PC-9 (cell line): ENCODE measurements around the gene LIMCH1. TPM values are rescaled to one million over a fixed set of nuclear protein-coding genes. Genes with fewer than 3 reads are reported as not detected.

Source experiments
- BruUV-seq: library from RNA; stranded (reverse); fragments of 400-500 nt; replicated peaks from 2 replicates; lab custom pipeline; 2021; lab: Mats Ljungman, UMichigan
- CTCF ChIA-PET: fragments of 300-600 bp; sonication (Branson Sonifier 250); formaldehyde crosslinking; loops from one replicate; lab custom pipeline; 2022; ENCODE audit warnings: antibody characterized with exemption; lab: Charles Lee
- POLR2A ChIA-PET: fragments of 300-600 bp; sonication (Branson Sonifier 250); formaldehyde crosslinking; loops from one replicate; lab custom pipeline; 2022; ENCODE audit warnings: antibody characterized with exemption; ENCODE audit not compliant: unreplicated experiment; lab: Charles Lee
- DNase-seq, 2 experiments: peaks; one replicate each; pipeline versions ENCODE4 v3.0.0 to v3.0.0-alpha.2; 2015 to 2022; ENCODE audit warnings: mixed read lengths in 1 of 2
- H2AFZ ChIP-seq: fragments of 200-600 bp; sonication (generic); 2 replicates; pipeline ENCODE4 v1.8.1; 2017; ENCODE audit warnings: antibody characterized with exemption
- H3F3A ChIP-seq: fragments of 200-600 bp; sonication (generic); 2 replicates; pipeline ENCODE4 v1.8.1; 2017; ENCODE audit warnings: antibody characterized with exemption, mild to moderate bottlenecking, low read depth; ENCODE audit not compliant: insufficient read depth
- H3K27ac ChIP-seq: fragments of 200-600 bp; sonication (generic); 2 replicates; pipeline ENCODE4 v1.6.1; 2016; ENCODE audit warnings: mixed run types
- H3K27me3 ChIP-seq: fragments of 200-600 bp; sonication (generic); 2 replicates; pipeline ENCODE4 v1.6.1; 2016; ENCODE audit warnings: low read depth, mixed run types; ENCODE audit not compliant: insufficient read depth
- H3K36me3 ChIP-seq: fragments of 200-600 bp; sonication (generic); 2 replicates; pipeline ENCODE4 v1.6.1; 2016; ENCODE audit warnings: low read depth, mixed run types
- H3K4me1 ChIP-seq: fragments of 200-600 bp; sonication (generic); replicated peaks from 2 replicates; pipeline ENCODE4 v1.6.1; 2016; ENCODE audit warnings: mixed run types; ENCODE audit not compliant: insufficient read depth
- H3K4me2 ChIP-seq: fragments of 200-600 bp; sonication (generic); 2 replicates; pipeline ENCODE4 v1.6.1; 2017; ENCODE audit warnings: mixed run types
- H3K4me3 ChIP-seq: fragments of 200-600 bp; sonication (generic); 2 replicates; pipeline ENCODE4 v1.6.1; 2016; ENCODE audit warnings: mixed run types
- H3K79me2 ChIP-seq: fragments of 200-600 bp; sonication (generic); 2 replicates; pipeline ENCODE4 v1.6.1; 2017; ENCODE audit warnings: low read depth, mixed run types
- H3K9me2 ChIP-seq: fragments of 200-600 bp; sonication (generic); 2 replicates; pipeline ENCODE4 v1.8.1; 2017; ENCODE audit warnings: mild to moderate bottlenecking; ENCODE audit not compliant: insufficient read depth
- H3K9me3 ChIP-seq: fragments of 200-600 bp; sonication (generic); 2 replicates; pipeline ENCODE4 v1.8.1; 2016; ENCODE audit warnings: low read depth; ENCODE audit not compliant: insufficient read depth
- H4K20me1 ChIP-seq: fragments of 200-600 bp; sonication (generic); 2 replicates; pipeline ENCODE4 v1.8.1; 2017; ENCODE audit not compliant: insufficient read depth
- CTCF ChIP-seq: fragments of 200-600 bp; sonication (generic); conservative IDR thresholded peaks from 2 replicates; pipeline ENCODE4 v1.6.1; 2017; ENCODE audit warnings: mixed run types, antibody characterized with exemption, mild to moderate bottlenecking, moderate library complexity
- EZH2 ChIP-seq: fragments of 200-600 bp; sonication (generic); IDR thresholded peaks from 2 replicates; pipeline ENCODE4 v1.8.0; 2017; ENCODE audit warnings: antibody characterized with exemption, low read depth
- intact Hi-C: fragments of 100-400 bp; cut with micrococcal nuclease; formaldehyde crosslinking; loops from one replicate; pipeline ENCODE4 v1.10.0; 2022; ENCODE audit not compliant: unreplicated experiment
- total RNA-seq: library from RNA; stranded (reverse); gene quantifications from 2 replicates; pipeline ENCODE4 v1.2.3, GENCODE V29; 2021

The LIMCH1 gene
- total RNA-seq, 1 experiment from 2014 or later = 339 TPM

DNA sequence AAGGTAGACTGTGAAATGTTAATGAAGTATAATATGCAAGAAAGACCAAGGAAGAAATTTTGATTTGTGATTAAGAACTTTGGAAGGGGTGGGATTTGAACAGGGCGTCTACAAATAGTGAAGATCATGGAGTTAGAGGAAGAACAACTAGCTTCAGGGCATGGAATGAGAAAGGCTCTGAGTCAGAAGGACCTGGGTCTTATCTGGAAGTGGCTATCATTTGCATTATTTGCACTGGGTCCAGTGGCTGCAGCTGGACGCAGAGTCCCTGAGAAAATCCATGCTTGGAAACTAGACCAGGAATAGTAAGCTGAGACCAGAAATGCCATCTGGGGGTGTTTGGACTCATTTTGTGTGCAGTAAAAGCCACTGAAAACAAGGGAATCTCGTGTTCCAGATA is 4.3 kb upstream of the LIMCH1 start:
- Histone ChIP-seq H3F3A (peaks cover 14% of the 10 kb centered on the region), H3K27ac (peak overlapping the region; percentile 52), H3K4me3 (no peak overlapping the region), H3K9me2 (no peaks in the 10 kb centered on the region), H3K4me1 (peaks cover 84% of the 10 kb centered on the region), H3K9me3 (no peaks in the 10 kb centered on the region), H2AFZ (no peak overlapping the region), H3K36me3 (0 out of 2 replicates have a peak, but pooled peaks cover 5% of the 10 kb centered on the region), H3K79me2 (peaks cover 16% of the 10 kb centered on the region), H3K27me3 (no peaks in the 10 kb centered on the region), H4K20me1 (no peaks in the 10 kb centered on the region), H3K4me2 (peak overlapping the region; percentile 24)
- TF ChIP-seq EZH2 (no peak), CTCF (no peak)
- intact Hi-C loops = loop anchor here (5.0 kb wide), 1 partner anchor 124 kb away; no protein-coding TSS in a partner anchor
- BruUV-seq = no TSS peak
- ChIA-PET CTCF (interaction anchor here (0.7 kb wide), 1 partner anchor 75 kb away, joined by 6 read pairs; no protein-coding TSS in a partner anchor), POLR2A (interaction anchor here (0.5 to 0.7 kb wide), 4 partner anchors 9 to 166 kb away, joined by 3 to 5 read pairs (median 4); no protein-coding TSS in a partner anchor)
- DNase-seq = peak; percentile 46 to 84

- BruUV-seq = no TSS peak
- no peak for TF ChIP-seq EZH2
- no peak for TF ChIP-seq CTCF
- peaks cover 16% of the 10 kb centered on the region for H3K79me2 ChIP-seq
These were observed 3.6 kb upstream of the LIMCH1 start for GRCh38 chr4:41534404-41534803.

GRCh38 chr4:41535911-41536371 is 2.0 kb upstream of the LIMCH1 start:
- H3K4me3 ChIP-seq = no peak overlapping the region
- H2AFZ ChIP-seq = no peak overlapping the region
- ChIA-PET CTCF (interaction anchor here (0.6 kb wide), 1 partner anchor 76 kb away, joined by 6 read pairs; no protein-coding TSS in a partner anchor), POLR2A (interaction anchor here (0.6 kb wide), 1 partner anchor 380 kb away, joined by 4 read pairs; no protein-coding TSS in a partner anchor)
- H3K79me2 ChIP-seq = peaks cover 28% of the 10 kb centered on the region
- no TSS peak for BruUV-seq
- H3K4me2 ChIP-seq = no peak overlapping the region
- TF ChIP-seq CTCF (no peak), EZH2 (no peak)
- DNase-seq = no peak
- H3K9me2 ChIP-seq = no peaks in the 10 kb centered on the region
- peaks cover 29% of the 10 kb centered on the region for H3F3A ChIP-seq
- no peaks in the 10 kb centered on the region for H3K9me3 ChIP-seq
- intact Hi-C loops = loop anchor here (5.0 kb wide), 1 partner anchor 106 kb away; no protein-coding TSS in a partner anchor
- no peaks in the 10 kb centered on the region for H3K27me3 ChIP-seq
- H4K20me1 ChIP-seq = no peaks in the 10 kb centered on the region
- 0 out of 2 replicates have a peak, but pooled peaks cover 5% of the 10 kb centered on the region for H3K36me3 ChIP-seq
- no peak overlapping the region; the same call in 1 of the 2 replicates for H3K27ac ChIP-seq
- H3K4me1 ChIP-seq = peaks cover 87% of the 10 kb centered on the region

More at GRCh38 chr4:41534404-41534803, 3.6 kb upstream of the LIMCH1 start:
- H3F3A ChIP-seq = peaks cover 22% of the 10 kb centered on the region
- no peaks in the 10 kb centered on the region for H3K9me2 ChIP-seq
- POLR2A ChIA-PET = interaction anchor here (0.6 kb wide), 1 partner anchor 252 kb away, joined by 4 read pairs; no protein-coding TSS in a partner anchor
- H3K9me3 ChIP-seq = no peaks in the 10 kb centered on the region
- no peak overlapping the region for H2AFZ ChIP-seq
- peaks cover 91% of the 10 kb centered on the region for H3K4me1 ChIP-seq
- no peak for DNase-seq
- H3K27me3 ChIP-seq = no peaks in the 10 kb centered on the region
- H3K27ac ChIP-seq = peak overlapping the region; percentile 52; the same call in 1 of the 2 replicates
- CTCF ChIA-PET = interaction anchor here (0.7 to 0.8 kb wide), 2 partner anchors 41 to 76 kb away, joined by 6 to 9 read pairs; no protein-coding TSS in a partner anchor
- H3K4me3 ChIP-seq = no peak overlapping the region
- no peak overlapping the region for H3K4me2 ChIP-seq
- intact Hi-C loops = loop anchor here (5.0 kb wide), 1 partner anchor 123 kb away; no protein-coding TSS in a partner anchor
- H3K36me3 ChIP-seq = 0 out of 2 replicates have a peak, but pooled peaks cover 5% of the 10 kb centered on the region
- no peaks in the 10 kb centered on the region for H4K20me1 ChIP-seq
